HG03565 (cell line): ENCODE measurements around the gene TPO.
"Not testable (repeated sequence)": the region's sequence is repeated elsewhere in the genome, so short reads cannot be mapped to it uniquely, and the experiment has no call there.

Experiments
- ATAC-seq: cut with Tn5 transposase; IDR thresholded peaks from one replicate; pipeline ENCODE4 v1.9.1; 2021; ENCODE audit warnings: mild to moderate bottlenecking, moderate library complexity; ENCODE audit not compliant: unreplicated experiment

The TPO gene

GRCh38 chr2:1482253-1482675, 69.0 kb downstream of the TPO start:
- ATAC-seq = no peak

GRCh38 chr2:1482981-1483380, 69.7 kb downstream of the TPO start:
- no peak for ATAC-seq

GRCh38 chr2:1483551-1483950, 70.3 kb downstream of the TPO start:
- no peak for ATAC-seq

DNA sequence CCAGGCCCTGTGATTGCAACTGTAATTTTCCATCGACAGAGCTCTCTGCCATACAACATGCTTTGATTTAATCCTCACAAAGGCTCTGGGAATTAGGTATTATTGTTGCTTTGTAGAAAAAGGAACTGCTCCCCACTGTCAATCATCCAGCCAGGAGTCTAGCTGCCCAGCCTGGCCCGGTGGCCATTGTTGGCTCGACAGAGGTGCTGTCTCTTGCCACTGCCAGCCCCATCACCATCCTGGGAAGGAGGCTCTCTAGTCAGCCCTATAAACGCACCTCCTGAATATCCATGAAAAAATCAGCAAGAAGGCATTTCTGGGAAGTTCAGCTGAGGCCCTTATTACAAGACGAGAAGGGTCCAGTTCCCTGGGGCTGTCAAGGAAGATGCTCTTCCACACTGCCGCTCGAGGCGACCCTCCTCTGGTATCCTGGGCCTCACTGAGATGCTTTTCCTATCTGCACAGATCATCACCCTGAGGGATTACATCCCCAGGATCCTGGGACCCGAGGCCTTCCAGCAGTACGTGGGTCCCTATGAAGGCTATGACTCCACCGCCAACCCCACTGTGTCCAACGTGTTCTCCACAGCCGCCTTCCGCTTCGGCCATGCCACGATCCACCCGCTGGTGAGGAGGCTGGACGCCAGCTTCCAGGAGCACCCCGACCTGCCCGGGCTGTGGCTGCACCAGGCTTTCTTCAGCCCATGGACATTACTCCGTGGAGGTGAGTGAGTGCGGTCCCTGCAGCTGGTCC, 71.0 kb downstream of the TPO start:
- no peak for ATAC-seq

- ATAC-seq = no peak
Observed at GRCh38 chr2:1486670-1487069, 73.4 kb downstream of the TPO start.

DNA sequence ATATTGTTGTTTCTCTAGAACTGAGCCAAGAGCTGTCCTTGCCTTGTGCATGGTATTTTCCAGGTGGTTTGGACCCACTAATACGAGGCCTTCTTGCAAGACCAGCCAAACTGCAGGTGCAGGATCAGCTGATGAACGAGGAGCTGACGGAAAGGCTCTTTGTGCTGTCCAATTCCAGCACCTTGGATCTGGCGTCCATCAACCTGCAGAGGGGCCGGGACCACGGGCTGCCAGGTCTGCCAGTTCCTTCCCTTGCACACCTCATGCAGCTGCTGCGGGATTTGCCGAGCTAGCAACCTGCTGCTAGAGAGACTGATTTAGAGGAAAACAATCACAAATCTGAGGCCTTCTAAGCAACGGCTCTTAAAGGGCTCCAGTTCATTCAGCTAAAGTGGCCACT, 74.5 kb downstream of the TPO start:
- ATAC-seq = no peak

DNA sequence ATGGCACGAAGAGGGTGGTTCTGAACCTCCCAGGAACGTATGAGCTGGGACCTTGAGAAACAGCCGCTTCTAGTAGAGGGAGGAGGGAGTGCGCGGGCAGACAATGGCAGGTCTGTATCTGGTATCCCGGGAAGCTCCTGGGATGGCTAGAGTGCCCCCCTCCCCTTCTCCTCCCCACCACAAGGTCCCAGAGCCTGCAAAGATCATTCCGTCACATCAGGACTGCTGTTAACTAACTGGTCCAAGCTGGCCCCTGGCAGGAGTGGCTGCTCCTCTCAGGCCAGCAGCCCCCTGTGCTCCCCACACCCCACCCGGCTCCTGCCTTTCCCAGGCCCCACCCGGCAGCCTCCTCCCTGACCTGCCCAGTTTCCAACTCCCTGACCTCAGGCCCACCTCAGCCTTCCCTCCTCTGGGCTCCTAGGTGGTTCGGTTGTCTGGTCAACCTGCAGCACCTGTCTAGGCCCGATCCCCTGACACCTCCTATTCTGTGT, 75.0 kb downstream of the TPO start:
- ATAC-seq = no peak

DNA sequence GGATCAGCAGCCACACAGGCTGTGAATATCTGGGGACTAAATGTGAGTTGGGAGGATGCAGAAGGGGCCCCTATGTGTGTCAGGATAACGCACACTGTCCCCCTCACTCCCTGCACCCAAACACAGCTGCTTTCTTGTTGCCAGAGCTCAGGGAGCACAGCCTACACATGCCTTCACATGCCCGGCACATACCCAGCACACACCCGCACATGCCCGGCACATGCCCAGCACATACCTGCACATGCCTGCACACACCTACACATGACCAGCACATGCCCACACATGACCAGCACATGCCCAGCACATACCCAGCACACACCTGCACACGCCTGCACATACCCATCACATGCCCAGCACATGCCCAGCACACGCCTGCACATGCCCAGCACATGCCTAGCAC, 75.6 kb downstream of the TPO start:
- no peak for ATAC-seq

DNA sequence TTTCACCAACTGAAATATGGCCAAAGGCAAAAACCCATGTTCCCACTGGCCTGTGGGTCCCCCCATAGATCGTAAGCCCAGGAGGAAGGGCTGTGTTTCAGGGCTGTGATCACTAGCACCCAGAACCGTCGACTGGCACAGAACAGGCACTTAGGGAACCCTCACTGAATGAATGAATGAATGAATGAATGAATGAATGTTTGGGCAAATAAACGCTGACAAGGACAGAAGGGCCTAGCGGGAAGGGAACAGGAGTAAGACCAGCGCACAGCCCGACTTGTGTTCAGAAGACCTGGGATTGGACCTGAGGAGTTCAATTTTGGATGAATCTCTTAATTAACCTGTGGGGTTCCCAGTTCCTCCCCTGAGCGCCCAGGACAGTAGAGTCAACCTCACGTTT, 76.2 kb downstream of the TPO start:
- no peak for ATAC-seq

GRCh38 chr2:1490381-1490780, 77.1 kb downstream of the TPO start:
- ATAC-seq = not testable (repeated sequence)

- ATAC-seq = no peak
Observed at GRCh38 chr2:1491751-1492150, 78.5 kb downstream of the TPO start.

GRCh38 chr2:1492231-1492630, 79.0 kb downstream of the TPO start:
- ATAC-seq = not testable (repeated sequence)

DNA sequence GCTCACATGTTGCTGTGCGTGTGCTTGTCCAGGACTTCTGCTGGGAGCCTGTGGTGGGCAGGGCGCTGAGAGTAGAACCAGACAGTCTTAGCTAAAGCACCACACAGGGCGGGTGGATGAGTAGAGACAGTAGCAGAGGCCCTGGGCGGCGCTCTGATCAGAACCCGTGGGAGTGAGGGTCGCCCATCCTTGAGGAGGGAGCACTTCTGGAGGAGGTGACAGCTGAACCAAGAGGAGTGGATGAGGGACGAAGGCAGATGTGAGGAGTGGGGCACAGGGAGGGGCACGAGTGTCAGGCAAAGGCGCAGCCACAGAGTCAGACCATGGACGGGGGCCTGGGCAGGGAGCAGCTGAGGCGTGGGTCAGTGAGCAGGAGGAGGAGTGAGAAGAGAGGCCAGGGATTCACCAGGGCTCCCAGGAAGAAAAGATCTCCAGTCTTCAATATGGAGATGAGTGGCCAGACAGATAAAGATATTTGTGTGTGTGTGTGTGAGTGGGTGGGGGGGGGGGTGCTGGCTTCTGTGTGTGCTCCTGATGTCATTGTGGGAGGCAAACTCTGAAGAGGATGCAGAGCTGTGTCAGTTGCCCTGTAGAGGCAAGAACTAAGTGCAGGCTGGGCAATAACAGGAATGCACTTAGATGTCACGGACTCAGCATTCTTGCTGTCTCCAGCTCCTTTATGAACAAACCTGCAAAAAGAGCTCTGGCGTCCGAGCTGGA, 79.6 kb downstream of the TPO start:
- ATAC-seq = no peak

GRCh38 chr2:1493431-1494126, 80.3 kb downstream of the TPO start:
- no peak for ATAC-seq

DNA sequence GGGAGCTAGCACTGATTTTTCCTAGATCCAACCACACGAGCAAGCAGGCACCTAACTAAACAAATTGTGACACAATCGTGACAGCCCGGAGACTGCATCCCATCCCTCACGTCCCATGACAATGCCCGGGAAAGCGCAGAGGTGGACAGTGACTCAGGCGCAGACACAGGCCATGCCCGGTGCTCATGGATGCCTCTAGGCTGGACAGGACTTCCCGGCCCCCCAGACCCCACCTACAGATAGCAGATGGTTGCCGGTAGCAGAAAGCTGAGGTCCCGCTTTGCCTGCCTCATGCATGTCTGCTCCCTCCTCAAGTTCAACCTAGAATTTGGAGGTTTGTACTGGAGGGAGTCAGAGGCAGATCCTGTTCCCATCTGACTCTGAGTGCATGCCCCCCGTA, 81.0 kb downstream of the TPO start:
- ATAC-seq = no peak

DNA sequence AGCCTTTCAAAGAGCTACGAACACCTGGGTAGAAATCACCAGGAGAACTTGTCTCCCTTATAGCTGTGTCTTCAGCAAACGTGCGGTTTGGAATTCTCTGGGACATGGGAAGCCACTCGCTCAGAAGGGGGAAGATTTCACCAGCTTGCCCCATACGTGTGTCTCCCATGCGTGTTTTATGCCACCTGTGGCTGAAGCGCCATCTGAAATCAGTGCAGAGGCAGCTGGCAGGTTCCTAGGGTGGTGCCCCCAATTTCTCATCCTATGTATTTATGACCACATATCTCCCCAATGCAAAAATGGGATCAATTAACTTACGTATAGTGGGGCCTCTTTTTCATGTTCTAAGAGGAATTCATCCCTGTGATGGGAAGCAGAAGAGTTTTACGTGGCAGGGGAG, 81.6 kb downstream of the TPO start:
- no peak for ATAC-seq

- no peak for ATAC-seq
Observed at GRCh38 chr2:1495676-1496358, 82.6 kb downstream of the TPO start.

GRCh38 chr2:1496359-1496821, 83.1 kb downstream of the TPO start:
- ATAC-seq = no peak

DNA sequence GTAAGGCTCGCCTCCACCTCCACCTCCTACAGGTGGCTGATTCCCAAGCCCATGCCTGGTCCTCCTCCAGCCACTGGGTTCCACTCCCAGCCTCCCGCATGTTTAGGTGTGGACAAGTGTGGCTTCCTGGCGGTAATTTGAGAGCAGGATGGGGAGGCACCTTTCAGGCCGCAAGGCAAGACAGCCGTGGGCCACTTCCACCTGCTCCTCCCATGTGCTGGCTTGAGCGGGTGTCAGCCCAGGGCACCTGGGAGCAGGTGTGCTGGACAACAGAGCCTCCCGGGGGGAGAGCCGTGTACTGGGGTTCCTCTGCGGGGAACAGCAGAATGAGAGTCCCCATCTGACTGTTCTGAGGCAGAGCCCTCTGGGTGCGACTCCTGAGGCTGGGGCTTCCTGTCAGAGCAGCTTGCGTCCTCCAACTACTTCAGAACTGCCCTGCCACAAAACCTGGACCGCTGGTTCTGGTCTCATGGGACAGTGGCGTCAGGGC, 83.9 kb downstream of the TPO start:
- no peak for ATAC-seq

DNA sequence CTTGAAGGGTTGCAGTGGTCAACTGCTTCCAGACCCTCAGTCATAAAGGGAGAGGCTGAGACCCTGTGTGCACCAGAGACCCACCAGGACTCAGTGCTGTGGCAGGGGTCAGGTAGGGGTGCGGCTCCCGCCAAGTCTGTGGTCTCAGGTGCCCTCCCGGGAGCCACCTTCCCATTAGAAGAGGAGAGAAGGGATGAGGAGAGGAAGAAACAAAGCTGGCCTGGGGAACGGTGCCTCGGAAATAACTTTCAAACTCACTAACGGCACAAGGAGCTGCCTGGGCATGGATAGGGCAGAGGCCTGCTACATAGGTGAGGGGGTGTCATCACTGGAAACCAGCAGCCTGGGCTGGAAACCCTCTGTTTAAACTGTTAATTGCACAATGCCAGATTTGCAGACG, 84.9 kb downstream of the TPO start:
- ATAC-seq = no peak
